ENCODE measurements around the gene MRTO4.
"Not testable (repeated sequence)": the region's sequence is repeated elsewhere in the genome, so short reads cannot be mapped to it uniquely, and the experiment has no call there.

MRTO4 gene

DNA sequence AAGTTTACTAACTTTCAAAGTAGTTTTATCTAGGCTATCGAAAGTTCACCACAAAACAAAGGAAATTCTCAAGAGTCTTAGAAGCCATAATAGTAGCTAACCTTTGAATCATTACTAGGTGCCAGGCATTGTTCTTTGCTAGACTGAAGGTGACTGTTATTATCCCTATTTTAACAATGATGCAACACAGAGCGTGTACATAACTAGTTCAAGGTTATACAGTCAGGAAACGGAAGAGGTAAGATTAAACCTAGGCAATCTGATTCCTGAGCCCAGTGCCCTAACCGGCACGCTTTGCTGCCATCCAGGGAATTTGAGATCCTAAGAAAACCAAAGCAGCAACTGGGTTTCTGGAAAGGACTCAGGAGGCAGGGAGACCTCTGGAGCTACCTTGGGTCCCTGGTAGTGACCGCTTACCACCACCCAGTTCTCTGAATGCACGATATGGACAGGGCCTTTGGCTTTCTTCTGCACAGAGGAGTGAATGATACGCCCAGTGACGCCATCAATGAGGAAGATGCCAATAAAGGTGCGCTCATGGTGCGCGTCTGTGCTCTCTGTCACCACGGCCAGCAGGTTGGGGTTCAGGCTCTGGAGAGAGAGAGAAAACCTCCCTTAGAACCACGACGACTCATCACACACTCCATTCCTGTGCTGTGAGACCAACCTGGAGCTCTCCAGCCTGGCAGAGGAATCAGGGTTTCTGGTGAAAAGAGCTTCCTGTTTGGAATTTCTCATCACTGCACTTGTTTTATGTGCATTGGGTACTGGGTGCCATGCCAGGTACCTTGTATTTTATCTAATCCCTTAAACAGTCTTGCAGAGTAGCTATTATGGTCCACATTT is 28.4 kb upstream of the MRTO4 start:
- DNase-seq (ENCODE audit: low read depth, low spot score): no peak

DNA sequence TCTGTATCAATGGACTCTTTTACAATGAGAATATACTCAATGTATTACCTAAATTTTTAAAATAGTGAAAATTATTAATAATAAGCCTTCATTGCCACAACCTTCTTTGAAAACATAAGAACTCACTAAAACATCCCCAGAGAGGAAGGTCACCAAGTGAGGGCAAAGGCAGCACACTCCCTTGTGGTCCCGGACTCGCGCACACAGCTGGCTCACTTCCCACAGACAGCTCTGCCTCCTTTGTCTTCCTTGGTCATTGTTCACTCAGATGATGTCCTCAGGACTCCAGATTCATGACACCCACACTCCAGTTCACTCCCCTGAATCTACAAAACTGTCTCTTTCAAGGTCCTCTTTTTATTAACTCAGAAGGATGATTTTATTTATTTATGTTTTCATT is 22.4 kb upstream of the MRTO4 start:
- no peak for DNase-seq (ENCODE audit: low read depth, low spot score)

DNA sequence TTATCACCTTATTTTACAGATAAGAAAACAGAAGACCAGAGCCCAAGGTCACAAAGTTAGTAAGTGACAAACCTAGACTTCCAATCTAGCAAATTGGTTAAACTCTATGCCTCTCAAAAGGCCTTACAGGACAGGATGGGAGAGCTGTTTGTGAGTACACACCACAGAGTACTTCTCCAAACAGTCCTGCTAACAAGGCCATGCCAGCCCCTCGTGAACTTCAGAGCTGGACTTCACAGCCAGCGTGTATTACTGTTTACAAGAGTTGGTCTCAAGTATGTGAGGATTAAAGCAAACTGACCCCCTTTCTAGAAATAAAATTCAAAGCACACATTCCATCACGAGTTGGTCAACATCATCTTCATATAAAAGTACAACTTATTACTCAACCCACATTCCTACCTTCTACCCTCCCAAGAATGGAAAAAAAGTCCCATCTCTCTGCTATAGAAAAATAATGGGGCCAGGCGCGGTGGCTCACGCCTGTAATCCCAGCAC is 21.7 kb upstream of the MRTO4 start:
- no peak for DNase-seq (ENCODE audit: low read depth, low spot score)

DNA sequence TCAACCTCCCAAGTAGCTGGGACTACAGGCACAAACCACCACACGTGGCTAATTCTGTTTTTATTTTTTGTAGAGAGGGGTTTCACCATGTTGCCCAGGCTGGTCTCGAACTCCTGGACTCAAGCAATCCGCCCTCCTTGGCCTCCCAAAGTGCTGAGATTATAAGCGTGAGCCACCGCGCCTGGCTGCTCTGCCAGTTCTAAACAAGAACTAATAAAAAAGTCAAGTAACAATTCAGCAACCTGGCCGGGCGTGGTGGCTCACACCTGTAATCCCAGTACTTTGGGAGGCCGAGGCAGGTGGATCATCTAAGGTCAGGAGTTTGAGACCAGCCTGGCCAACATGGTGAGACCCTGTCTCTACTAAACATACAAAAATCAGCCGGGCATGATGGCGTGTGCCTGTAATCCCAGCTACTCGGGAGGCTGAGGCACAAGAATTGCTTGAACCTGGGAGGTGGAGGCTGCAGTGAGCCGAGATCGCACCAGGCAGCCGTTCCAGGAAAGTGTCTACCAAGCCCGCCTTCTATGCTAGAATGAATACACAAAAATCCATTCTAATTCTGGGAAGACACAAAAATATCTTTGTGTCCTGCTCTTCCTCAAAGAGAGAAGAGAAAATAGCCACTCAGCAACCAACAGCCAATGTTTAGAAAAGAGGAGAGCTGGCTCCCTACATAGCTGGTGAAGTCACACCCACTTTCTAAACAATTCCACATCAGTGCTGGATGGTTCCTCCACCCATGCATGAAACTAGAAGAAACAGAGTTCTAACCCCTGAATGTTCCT is 19.7 kb upstream of the MRTO4 start:
- not testable (repeated sequence) for DNase-seq (ENCODE audit: low read depth, low spot score)

DNA sequence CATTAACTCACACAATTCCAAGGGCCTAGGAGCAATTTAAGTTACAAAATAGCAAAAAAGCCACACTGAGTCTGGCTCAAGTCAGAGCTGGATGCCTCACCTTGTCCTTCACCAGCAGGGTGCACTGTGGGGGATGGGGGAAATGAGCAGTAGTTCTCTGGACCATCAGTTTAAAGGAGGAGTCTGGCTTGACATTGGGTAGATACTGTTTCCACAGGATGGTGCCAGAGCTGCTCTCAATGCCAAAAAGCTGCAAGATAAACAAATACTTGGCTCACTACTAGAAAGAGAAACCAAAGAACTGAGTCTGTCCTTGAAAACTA is 19.1 kb upstream of the MRTO4 start:
- DNase-seq (ENCODE audit: low read depth, low spot score): no peak

DNA sequence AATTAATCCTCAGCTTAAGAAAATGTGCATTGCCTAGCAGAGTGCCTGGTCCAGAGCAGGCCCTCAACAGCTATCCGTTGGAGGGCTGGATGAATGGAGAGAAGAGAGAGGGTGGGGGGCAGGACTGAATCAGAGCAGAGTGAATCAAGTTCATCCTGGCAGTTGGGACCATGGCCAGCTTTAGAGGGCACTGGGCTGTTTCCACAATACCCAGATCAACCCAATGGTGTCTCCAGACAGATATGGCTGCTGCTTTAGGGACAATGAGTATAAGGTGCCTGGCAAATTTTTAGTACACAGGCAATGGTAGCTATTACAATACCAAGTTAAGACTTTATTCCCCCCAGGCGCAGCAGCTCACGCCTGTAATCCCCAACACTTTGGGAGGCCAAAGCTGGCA is 17.4 kb upstream of the MRTO4 start:
- DNase-seq (ENCODE audit: low read depth, low spot score): no peak

DNA sequence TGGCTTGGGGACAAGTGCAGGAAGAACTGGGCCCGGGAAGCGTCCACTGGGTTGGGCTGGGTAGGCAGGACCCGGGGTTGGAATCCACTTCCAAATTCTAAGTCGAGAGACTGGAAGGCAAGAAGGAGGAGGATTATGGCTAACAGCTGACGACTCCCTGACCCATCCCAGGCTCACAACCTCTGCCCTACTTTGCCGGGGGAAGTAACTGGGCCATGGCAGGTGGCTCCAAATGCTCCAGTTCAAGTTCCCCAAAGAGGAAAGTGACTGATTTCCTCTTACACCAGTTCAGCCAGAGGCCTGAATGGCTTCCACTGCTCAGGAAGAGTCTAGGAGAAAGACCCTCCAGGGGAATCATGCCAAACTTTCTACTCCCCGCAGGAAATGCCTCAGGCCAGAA is 11.7 kb upstream of the MRTO4 start:
- no peak for DNase-seq (ENCODE audit: low read depth, low spot score)

DNA sequence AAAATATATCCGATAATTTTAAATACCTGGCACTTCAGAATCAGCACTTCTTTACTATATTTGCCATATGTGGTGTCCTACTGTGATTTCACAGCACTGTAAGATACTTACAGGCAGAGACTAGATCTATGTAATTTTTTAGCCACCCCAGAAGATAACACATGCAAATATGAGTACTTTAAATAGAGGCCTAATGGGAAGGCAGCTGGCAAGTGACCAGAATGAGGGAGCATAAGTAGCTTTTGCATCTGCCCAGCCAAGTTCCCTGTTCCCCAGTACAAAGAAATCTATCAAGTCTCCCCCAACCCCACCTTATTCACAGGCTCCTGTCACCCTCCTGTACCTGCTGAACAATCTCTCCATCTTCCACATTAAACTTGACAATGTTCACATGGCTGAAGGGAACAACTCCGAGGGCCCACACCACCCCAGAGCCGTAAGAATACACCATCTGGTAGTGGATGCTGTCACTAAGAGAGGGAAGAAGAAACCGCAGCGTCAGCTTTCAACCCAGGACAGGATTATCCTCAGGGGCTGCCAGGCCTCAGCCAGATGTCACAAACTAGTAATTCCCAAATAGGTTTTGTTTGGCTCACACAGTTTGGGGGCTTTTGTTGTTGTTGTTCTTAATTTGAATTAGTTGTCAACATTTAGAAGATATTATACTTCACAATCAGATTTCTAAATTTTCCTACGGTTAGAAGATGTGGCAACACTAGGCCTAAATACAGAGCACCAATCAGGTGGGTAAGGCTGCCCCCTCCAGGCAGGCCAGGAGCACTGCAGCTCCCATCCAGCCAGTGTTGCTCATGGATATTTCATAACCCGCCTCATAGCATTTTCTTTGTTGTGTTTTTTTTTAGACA is 10.7 kb upstream of the MRTO4 start:
- DNase-seq (ENCODE audit: low read depth, low spot score): no peak

DNA sequence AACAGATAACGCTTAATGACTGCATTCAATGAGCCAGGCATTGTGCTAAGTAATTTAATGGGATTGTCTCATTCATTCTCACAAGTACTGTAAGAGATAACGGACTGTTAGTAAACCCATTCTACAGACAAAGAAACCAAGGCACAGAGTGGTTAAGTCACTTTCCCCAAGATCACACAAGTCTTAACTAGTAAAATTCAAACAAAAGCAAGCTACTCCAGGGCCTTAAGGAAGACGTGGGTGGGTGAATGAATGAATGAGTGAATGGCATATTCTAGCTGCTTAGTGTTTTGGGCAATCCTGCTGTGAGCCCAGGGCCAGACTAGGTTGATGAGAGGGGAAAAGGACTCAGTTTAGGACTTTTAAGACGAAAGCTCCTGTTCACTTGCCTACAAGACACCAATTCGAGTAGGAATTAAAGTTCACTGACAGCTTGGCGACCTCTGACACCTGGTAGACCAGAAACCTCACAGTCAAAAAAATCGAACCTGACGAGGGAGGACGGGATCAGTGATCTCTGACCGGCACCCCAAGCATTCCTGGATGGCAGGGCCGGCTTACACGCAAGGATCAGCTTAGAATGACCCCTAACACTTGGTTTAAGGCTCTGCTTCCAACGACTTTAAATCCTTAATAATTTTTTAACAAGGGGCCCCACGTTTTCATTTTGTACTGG is 838 bp upstream of the MRTO4 start:
- no peak for DNase-seq (ENCODE audit: low read depth, low spot score)

DNA sequence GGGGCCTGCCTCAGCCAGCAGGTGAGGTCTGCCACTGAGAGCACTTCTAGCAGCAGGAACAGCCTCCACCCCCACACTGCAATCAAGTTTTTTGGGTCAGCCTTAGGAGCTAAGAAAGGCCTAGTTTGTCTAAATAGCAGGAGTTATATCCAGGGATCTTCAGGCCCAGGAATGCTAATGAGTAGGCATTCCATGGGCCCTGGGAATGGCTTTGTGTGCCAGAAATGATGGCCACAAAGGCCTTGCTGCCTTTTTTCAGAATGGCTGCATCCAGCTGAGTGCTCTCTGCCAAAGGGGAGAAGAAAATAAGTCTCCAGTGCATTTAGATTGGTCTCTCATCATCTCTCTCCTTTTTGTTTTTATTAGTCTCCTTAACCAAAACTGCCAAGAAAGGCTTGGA is 2.8 kb downstream of the MRTO4 start:
- no peak for DNase-seq (ENCODE audit: low read depth, low spot score)

DNA sequence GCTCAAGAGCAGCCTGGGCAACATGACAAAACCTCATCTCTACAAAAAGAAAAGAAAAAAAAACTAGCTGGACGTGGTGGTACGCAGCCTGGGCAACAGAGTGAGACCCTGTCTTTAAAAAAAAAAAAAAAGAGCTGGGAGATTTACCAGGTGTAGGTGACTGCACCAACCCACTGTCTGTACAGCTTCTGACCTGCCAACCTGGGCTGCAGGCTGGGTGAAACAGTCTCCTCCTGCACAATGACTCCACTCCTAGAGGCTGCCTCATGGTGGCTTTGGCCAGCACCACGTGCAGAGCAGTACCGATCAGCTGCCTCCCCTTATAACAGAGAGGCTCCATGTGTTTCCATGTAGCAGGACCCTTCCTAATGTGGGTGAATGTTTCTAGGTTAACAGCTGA is 3.7 kb downstream of the MRTO4 start:
- no peak for DNase-seq (ENCODE audit: low read depth, low spot score)

DNA sequence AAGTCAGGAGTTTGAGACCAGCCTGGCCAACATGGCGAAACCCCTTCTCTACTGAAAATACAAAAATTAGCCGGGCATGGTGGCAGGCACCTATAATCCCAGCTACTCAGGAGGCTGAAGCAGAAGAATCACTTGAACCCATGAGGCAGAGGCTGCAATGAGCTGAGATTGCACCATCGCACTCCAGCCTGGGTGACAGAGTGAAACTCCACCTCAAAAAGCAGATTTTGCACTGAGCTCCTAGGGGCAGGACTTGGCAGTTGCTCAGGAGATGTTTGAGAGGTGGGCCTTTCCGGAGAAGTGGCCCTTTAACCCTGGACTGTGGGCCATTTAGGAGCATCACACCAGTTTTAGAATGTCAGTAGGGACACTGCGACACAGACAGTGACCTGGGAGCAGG is 4.7 kb downstream of the MRTO4 start:
- not testable (repeated sequence) for DNase-seq (ENCODE audit: low read depth, low spot score)

DNA sequence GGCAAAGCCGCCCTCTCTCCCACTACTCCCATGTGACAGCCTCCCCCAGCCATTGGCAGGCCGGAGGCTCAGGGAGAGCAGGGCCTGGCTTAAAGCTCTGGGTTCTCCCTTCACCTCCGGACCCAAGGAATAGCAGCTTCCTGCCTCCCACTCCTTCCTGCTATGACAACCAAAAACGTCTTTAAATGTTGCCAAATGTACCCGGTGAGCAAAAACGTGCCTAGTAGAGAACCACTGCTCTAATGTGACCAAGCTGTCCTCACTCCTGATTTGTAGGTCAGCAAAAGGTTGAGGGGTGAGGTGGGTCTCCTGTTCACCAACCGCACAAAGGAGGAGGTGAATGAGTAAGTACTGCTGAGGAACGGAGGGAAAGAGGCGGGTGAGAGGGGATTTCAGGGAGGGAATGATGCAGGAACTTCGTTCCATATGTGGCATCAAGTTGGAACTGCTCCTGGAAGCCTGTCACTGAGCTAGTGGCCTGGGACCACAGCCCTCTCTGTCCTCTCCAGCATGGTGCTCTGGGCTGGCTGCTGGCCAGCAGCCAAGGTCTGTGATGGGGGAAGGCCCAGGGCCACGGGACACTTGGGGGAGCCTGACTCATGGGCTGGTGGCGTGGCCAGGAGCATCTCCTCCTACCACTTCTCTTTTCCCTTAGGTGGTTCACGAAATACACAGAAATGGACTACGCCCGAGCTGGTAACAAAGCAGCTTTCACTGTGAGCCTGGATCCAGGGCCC is 5.7 kb downstream of the MRTO4 start:
- no peak for DNase-seq (ENCODE audit: low read depth, low spot score)

DNA sequence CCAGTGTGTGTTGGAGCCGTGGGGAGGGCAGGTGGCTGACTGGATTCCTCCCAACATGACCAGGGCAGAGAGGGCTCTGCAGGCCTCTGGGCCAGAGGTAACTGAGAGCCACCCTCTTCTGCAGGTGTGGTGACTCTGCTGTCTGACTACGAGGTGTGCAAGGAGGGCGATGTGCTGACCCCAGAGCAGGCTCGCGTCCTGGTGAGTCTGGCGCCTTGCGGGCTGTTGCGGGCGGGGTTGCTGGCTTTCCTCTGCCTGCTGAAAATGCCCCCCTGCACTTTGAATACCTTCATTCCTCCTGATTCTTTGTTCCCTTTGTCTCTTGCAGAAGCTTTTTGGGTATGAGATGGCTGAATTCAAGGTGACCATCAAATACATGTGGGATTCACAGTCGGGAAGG is 6.7 kb downstream of the MRTO4 start:
- no peak for DNase-seq (ENCODE audit: low read depth, low spot score)

DNA sequence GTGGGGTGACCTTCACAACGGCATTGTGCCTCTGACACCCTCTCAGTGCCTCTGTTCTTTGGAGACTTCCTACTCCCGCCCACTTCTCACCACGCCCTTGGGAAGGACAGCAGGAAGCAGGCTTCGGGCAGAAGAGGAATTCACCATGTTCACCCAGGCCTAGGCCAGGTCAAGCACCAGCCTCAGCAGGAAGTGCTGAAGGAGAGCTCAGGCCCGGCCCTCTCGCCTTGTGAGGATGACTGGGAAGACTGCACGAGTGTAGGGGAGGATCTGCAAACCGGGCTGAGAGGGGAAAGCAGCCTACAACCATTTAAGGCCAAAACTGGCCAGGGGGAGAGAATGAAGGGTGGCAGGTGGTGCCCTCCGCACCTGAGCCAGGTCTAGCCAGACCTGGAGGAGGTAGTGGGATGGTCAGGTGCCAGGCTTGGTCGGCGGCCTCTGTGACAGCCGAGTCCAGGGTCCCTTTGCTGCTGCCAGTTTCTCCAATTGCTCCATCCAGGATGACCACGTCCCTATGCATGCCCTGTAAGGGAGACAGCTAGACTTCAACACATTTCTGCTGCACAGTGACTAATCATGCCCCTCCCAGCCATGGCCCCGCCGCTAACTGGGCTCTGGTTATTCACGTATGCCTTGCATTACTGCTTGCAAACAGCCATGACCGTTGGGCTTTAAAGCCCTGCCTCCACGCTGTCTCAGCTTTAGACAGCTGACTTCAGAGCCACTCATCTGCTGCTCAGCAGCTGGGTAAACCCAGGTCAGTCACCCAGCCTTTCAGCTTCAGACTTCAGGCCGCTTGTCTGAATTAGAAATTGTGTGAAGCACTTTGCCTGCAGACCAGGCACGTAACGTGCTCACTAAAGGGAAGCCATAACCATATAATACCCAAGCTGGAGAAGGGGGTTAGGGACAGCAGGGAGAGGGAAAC is 8.9 kb downstream of the MRTO4 start:
- DNase-seq (ENCODE audit: low read depth, low spot score): no peak

DNA sequence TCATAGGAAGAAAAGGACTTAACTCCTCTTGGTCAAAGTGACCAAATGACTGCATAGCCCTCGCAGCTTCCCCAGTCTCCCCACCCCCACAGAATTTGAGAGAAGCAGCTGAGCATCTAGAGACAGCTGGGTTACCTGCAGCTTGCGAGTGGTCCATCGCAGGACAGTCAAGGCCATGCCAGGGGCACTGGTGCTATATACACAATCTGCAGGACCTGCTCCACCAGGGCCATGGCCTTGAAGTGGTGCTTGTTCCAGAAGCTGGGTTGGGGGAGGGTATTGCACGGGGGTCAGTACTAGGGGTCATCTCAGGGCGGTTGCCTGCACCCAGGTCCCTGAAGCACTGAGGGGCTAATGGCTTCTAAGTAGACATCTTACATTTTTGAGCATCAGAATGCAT is 10.4 kb downstream of the MRTO4 start:
- no peak for DNase-seq (ENCODE audit: low read depth, low spot score)

DNA sequence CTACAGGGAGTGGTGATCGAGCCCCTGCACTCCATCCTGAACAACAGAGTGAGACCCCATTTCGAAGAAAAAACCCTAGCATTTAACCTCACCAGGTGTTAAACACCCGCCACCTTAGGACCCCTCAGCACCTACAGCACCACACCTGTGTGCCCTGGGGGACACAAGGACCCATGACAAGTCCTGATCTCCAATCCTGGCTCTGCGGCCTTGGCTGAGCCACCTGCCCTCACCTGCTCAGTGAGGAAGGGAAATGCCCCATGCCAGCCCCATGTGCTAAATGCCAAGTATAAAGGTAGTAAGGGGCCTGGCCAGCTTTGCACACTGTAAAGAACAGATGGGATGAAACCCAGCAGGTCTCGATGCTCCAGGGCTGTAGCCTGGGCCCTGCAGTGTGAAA is 11.1 kb downstream of the MRTO4 start:
- DNase-seq (ENCODE audit: low read depth, low spot score): no peak

DNA sequence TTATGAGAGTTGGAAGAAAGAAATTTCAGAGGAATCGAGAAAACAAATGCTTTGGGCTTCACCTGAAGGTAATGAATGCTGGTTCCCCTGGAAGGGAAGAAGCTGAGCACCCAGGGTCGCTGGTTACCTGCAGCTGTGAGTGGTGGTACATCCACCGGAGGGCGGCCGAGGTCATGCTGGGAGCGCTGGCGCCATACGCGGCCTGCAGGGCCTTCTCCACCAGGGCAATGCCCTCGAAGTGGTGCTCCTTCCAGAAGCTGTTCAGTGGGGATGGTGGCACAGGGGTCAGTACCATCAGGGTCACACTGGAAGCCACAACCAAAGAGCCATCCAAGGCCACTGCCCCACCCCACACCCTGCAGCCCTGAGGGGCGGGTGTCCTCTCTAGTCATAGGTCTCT is 16.8 kb downstream of the MRTO4 start:
- no peak for DNase-seq (ENCODE audit: low read depth, low spot score)

DNA sequence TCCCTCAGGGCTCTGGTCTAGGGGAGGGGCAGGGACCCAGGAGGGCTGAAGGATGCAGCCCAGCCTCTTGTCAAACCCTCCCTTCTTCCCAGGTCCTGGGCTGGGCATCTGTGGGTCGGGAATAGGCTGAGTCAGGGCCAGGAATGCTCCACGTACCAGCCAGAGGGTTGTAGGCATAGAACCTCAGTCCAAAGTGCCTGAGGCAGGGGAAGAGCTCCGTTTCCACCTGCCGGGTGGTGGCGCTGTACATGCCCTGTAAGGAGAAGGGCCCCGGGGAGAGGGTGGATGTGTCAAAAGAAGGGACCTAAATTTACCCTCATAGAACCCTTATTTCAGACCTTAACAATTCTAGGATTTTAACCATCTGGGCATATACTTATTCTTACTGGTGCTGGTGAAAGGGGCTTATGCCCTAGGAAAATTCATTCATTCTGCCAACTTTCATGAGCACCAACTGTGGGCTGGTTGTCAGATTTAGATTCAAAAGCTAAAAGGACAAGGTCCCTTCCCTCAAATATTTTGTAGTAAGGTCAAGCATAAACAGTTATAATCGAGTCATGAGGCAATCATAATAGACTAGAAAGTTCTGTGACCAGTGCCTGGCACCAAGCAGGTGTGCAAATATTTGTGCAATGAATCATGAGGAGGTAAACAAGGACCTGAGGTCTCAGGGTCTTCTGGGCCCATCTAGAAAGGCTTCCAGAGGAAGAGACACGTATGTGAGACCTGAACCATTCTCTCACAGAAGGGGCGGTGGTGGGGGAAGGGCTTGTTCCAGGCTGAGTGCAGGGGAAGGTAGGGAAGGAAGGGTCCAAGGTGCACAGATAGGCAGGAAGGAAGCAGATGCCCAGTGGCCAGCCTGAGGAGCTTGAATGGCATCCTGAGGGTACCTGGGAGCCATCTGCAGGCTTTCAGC is 18.1 kb downstream of the MRTO4 start:
- DNase-seq (ENCODE audit: low read depth, low spot score): not testable (repeated sequence)

All from smooth muscle cell of the brain vasculature (primary cell).